Trophoblast cell (in vitro differentiated cells and primary cell): ENCODE measurements around the gene TRIM41.
"Not testable (repeated sequence)": the region's sequence is repeated elsewhere in the genome, so short reads cannot be mapped to it uniquely, and the experiment has no call there.

Source experiments
- DNase-seq, 2 donors: peaks; one replicate each; pipeline ENCODE4 v3.0.0-alpha.2; 2016
- H2AFZ ChIP-seq: 2 replicates; pipeline ENCODE4 v1.6.1; 2013; ENCODE audit warnings: low read length, moderate library complexity, mild to moderate bottlenecking; ENCODE audit not compliant: insufficient read depth, poor library complexity
- H2AK5ac ChIP-seq: 2 replicates; pipeline ENCODE4 v1.6.1; 2013; ENCODE audit warnings: mild to moderate bottlenecking, low read length
- H2BK120ac ChIP-seq: 2 replicates; pipeline ENCODE4 v1.6.1; 2013; ENCODE audit warnings: low read length, mild to moderate bottlenecking, moderate library complexity; ENCODE audit not compliant: insufficient read depth, poor library complexity
- H2BK12ac ChIP-seq: 2 replicates; pipeline ENCODE4 v1.6.1; 2013; ENCODE audit warnings: mild to moderate bottlenecking, low read length, moderate library complexity
- H2BK5ac ChIP-seq: 2 replicates; pipeline ENCODE4 v1.6.1; 2013; ENCODE audit warnings: low read length, low read depth, moderate library complexity, mild to moderate bottlenecking; ENCODE audit not compliant: poor library complexity
- H3K14ac ChIP-seq: 2 replicates; pipeline ENCODE4 v1.6.1; 2013; ENCODE audit warnings: mild to moderate bottlenecking, low read length
- H3K18ac ChIP-seq: 2 replicates; pipeline ENCODE4 v1.6.1; 2013; ENCODE audit warnings: mild to moderate bottlenecking, low read length
- H3K23ac ChIP-seq: 2 replicates; pipeline ENCODE4 v1.6.1; 2013; ENCODE audit warnings: low read length
- H3K27ac ChIP-seq: 2 replicates; pipeline ENCODE4 v1.5.1; 2013; ENCODE audit warnings: low read depth, mild to moderate bottlenecking, inconsistent platforms, low read length, moderate library complexity
- H3K27me3 ChIP-seq: 2 replicates; pipeline ENCODE4 v1.6.1; 2013; ENCODE audit warnings: inconsistent platforms, mild to moderate bottlenecking, low read length, moderate library complexity; ENCODE audit not compliant: insufficient read depth
- H3K36me3 ChIP-seq, 2 experiments: 1 replicate in 1 of 2; 2 replicates in 1 of 2; pipeline ENCODE4 v1.6.1; 2013; ENCODE audit warnings: low read length in 2 of 2, mild to moderate bottlenecking in 2 of 2, moderate library complexity in 1 of 2; ENCODE audit not compliant: insufficient read depth in 2 of 2, control insufficient read depth in 1 of 2
- H3K4ac ChIP-seq: 2 replicates; pipeline ENCODE4 v1.6.1; 2013; ENCODE audit warnings: low read depth, mild to moderate bottlenecking, low read length, moderate library complexity
- H3K4me1 ChIP-seq, 2 experiments: 1 replicate in 1 of 2; 2 replicates in 1 of 2; pipeline ENCODE4 v1.6.1; 2013; ENCODE audit warnings: low read length in 2 of 2, mild to moderate bottlenecking in 2 of 2, moderate library complexity in 1 of 2; ENCODE audit not compliant: insufficient read depth in 2 of 2, control insufficient read depth in 1 of 2
- H3K4me2 ChIP-seq: 2 replicates; pipeline ENCODE4 v1.6.1; 2013; ENCODE audit warnings: inconsistent platforms, mild to moderate bottlenecking, low read length, moderate library complexity
- H3K4me3 ChIP-seq: 2 replicates; pipeline ENCODE4 v1.5.1; 2013; ENCODE audit warnings: mild to moderate bottlenecking, low read depth, low read length, inconsistent platforms
- H3K79me1 ChIP-seq: one replicate; pipeline ENCODE4 v1.6.1; 2013; ENCODE audit warnings: low read length
- H3K79me2 ChIP-seq: 2 replicates; pipeline ENCODE4 v1.6.1; 2013; ENCODE audit warnings: low read length, mild to moderate bottlenecking; ENCODE audit not compliant: control insufficient read depth, insufficient read depth, poor library complexity
- H3K9ac ChIP-seq: 2 replicates; pipeline ENCODE4 v1.6.1; 2013; ENCODE audit warnings: mild to moderate bottlenecking, low read length
- H3K9me3 ChIP-seq: 2 replicates; pipeline ENCODE4 v1.6.1; 2013; ENCODE audit warnings: low read depth, mild to moderate bottlenecking, control low read depth, inconsistent platforms, low read length; ENCODE audit not compliant: insufficient read depth
- H4K12ac ChIP-seq: 2 replicates; pipeline ENCODE4 v1.6.1; 2013; ENCODE audit warnings: low read depth, mild to moderate bottlenecking, low read length, moderate library complexity
- H4K8ac ChIP-seq: 2 replicates; pipeline ENCODE4 v1.6.1; 2013; ENCODE audit warnings: low read depth, mild to moderate bottlenecking, low read length, moderate library complexity
- H4K91ac ChIP-seq: one replicate; pipeline ENCODE4 v1.6.1; 2013; ENCODE audit warnings: low read depth, mild to moderate bottlenecking, low read length, moderate library complexity
- WGBS: extraction: QIAGEN DNeasy Blood & Tissue Kit; methylation state at CpG from one replicate; pipeline ENCODE4 v1.1.7; 2013; ENCODE audit warnings: missing lambda C conversion rate; ENCODE audit not compliant: insufficient read length, insufficient coverage; ENCODE audit errors: extremely low coverage; 5-methylcytosine and 5-hydroxymethylcytosine counted together

TRIM41 gene

DNA sequence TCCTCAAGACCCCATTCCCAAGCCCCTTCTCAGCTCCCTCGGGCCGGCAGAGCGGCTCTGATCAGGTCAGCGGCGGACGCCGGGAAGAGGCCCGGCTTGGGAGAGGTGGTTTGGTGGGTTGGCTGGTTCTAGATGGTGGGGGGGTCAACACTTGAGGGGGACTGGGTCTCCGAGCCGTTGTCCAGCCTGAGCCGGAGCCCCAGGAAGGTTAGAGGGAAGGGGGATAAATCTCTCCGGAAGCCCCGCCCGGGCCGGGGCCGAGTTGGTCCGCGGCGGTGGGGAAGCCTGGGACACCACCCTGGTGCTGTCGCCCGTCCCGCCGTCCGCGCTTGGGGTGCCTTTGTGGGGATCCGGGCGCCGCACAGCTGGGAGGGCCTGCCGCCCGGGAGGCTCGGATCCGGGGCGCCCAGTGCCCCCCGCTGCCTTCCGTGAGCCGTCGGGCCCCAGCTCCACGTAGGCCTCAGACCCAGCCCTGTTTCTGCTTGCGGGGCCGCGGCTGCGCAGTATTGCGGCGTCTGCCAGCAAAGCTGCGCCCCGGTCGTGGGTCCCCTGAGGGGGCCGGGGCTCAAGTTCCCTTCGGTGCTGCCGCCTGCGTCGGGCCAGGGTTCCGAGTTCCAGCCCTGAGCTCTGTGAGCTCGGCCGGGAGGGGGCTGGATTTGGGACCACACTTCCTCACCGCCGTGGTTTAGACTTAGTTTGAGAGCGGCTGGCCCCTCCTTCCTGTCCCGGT lies 38.4 kb downstream of the TRIM41 start:
- peak overlapping the region; percentile 99 for H3K14ac ChIP-seq

DNA sequence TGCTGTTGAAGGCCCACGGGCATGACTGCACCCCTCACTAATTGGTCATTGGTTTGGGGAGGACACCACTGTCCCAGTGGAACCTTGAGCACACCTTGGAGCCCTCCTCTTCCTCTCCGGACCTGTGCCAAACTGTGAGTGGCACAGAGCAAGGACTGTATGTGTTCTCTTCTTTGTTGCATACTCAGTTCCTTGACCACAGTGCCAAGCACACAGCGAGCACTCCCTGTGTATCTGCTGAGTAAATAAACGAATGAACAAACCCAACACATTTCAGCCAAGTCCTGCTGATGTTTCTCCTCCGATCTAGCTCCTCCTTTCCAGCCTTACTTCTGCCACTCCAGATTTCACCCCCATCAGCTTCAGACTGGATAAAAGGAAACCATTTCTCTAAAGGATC lies 40.6 kb downstream of the TRIM41 start:
- DNase-seq, result no peak
- H3K27me3 ChIP-seq, result no peaks in the 10 kb centered on the region
- peaks cover 2 to 6% of the 10 kb centered on the region in 2 experiments for H3K36me3 ChIP-seq
- no peak overlapping the region for H2AFZ ChIP-seq
- no peak overlapping the region for H3K4ac ChIP-seq
- H3K18ac ChIP-seq, result no peak overlapping the region
- H3K9me3 ChIP-seq, result no peaks in the 10 kb centered on the region
- H3K14ac ChIP-seq, result no peak overlapping the region
- H4K12ac ChIP-seq, result no peak overlapping the region
- no peak overlapping the region for H3K9ac ChIP-seq
- H3K79me1 ChIP-seq, result peaks cover 12% of the 10 kb centered on the region
- H3K79me2 ChIP-seq, result peaks cover 12% of the 10 kb centered on the region
- H3K27ac ChIP-seq, result no peak overlapping the region
- no peak overlapping the region for H4K91ac ChIP-seq
- H3K4me3 ChIP-seq, result no peak overlapping the region
- peaks cover 13 to 22% of the 10 kb centered on the region in 2 experiments for H3K4me1 ChIP-seq
- H3K4me2 ChIP-seq, result no peak overlapping the region
- H2AK5ac ChIP-seq, result no peak overlapping the region
- H4K8ac ChIP-seq, result no peak overlapping the region
- H2BK5ac ChIP-seq, result no peak overlapping the region
- no CpG with 5 or more reads among the region's 5 CpGs for WGBS
- H2BK120ac ChIP-seq, result no peak overlapping the region
- H3K23ac ChIP-seq, result no peak overlapping the region
- no peak overlapping the region for H2BK12ac ChIP-seq

More for the DNA sequence above, 38.4 kb downstream of the TRIM41 start:
- Histone ChIP-seq H2BK5ac (peak overlapping the region; percentile 96), H3K9ac (peak overlapping the region; percentile 98), H3K9me3 (no peaks in the 10 kb centered on the region), H3K36me3 (peaks cover 2 to 10% of the 10 kb centered on the region in 2 experiments), H3K4me3 (peak overlapping the region; percentile 77), H3K4ac (peak overlapping the region; percentile 96), H3K4me2 (peak overlapping the region; percentile 97), H4K8ac (peak overlapping the region; percentile 99), H2BK120ac (peak overlapping the region; percentile 96), H2AFZ (peak overlapping the region; percentile 82), H2BK12ac (no peak overlapping the region), H3K79me2 (peaks cover 12% of the 10 kb centered on the region), H4K12ac (peak overlapping the region; percentile 100), H3K23ac (no peak overlapping the region), H3K18ac (peak overlapping the region; percentile 96), H3K4me1 (peaks cover 13 to 22% of the 10 kb centered on the region in 2 experiments), H2AK5ac (peak overlapping the region; percentile 80), H4K91ac (peak overlapping the region; percentile 97), H3K27me3 (no peaks in the 10 kb centered on the region), H3K79me1 (peaks cover 12% of the 10 kb centered on the region), H3K27ac (peak overlapping the region; percentile 92)
- DNase-seq, result peak; percentile 68 to 70
- WGBS, result no CpG with 5 or more reads among the region's 59 CpGs

DNA sequence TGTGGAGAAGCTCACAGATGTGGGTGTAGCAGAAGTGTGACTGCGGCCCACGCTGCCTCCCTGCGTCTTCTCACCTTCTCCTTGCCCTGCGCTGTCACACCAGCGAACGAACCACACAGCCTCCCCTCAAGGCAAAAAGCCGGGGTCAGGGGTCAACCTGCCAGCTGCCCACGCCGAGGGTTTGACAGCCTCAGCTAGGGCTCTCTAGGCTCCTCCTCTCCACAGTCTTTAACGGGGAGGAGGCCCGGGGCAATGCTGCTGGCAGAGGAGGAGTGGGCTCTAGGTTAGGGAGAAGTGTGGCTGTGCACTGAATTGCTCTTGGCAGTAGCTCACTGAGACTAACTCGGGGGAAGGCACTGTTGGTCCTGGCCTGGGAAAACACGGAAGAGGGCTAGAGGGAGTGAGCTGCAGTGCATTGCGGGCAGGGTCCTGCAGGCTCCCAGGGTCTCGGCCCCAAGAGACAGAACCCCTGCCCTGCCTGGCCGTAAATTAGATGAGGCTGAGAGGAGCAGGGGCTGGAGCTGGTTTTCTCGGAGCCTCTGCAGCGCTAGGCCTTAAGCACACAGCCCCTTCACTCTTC lies 42.1 kb downstream of the TRIM41 start:
- peaks cover 12% of the 10 kb centered on the region for H3K79me1 ChIP-seq
- no peak overlapping the region for H3K4ac ChIP-seq
- no CpG with 5 or more reads among the region's 18 CpGs for WGBS
- DNase-seq, result no peak
- no peak overlapping the region for H2AFZ ChIP-seq
- no peak overlapping the region for H3K14ac ChIP-seq
- no peak overlapping the region for H3K27ac ChIP-seq
- no peak overlapping the region for H2BK120ac ChIP-seq
- no peaks in the 10 kb centered on the region for H3K27me3 ChIP-seq
- no peaks in the 10 kb centered on the region for H3K9me3 ChIP-seq
- no peak overlapping the region for H2AK5ac ChIP-seq
- no peak overlapping the region for H2BK12ac ChIP-seq
- peaks cover 9 to 13% of the 10 kb centered on the region in 2 experiments for H3K4me1 ChIP-seq
- no peak overlapping the region for H3K23ac ChIP-seq
- no peak overlapping the region for H4K91ac ChIP-seq
- peak overlapping the region; percentile 3 for H4K12ac ChIP-seq
- no peak overlapping the region for H3K18ac ChIP-seq
- H3K4me2 ChIP-seq, result no peak overlapping the region
- H3K36me3 ChIP-seq, result peaks cover 2 to 6% of the 10 kb centered on the region in 2 experiments
- no peak overlapping the region for H3K4me3 ChIP-seq
- H3K9ac ChIP-seq, result no peak overlapping the region
- H3K79me2 ChIP-seq, result peaks cover 12% of the 10 kb centered on the region
- H2BK5ac ChIP-seq, result no peak overlapping the region
- no peak overlapping the region for H4K8ac ChIP-seq

DNA sequence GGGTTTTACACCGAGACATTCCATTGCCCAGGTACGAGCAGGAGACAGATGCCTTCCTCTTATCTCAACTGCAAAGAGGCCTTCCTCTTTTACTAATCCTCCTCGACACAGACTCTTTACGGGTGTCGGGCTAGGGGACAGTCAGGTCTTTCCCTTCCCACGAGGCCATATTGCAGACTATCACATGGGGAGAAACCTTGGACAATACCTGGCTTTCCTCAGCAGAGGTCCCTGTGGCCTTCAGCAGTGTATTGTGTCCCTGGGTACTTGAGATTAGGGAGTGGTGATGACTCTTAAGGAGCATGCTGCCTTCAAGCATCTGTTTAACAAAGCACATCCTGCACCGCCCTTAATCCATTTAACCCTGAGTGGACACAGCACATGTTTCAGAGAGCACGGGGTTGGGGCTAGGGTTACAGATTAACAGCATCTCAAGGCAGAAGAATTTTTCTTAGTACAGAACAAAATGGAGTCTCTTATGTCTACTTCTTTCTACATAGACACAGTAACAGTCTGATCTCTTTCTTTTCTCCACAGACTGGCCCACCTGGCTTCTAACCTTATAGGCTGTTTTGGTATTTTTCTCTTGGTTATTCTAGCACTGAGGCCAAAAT lies 44.3 kb downstream of the TRIM41 start:
- H3K14ac ChIP-seq, H3K9me3 ChIP-seq, H3K27me3 ChIP-seq, H3K79me1 ChIP-seq, H3K4me1 ChIP-seq, H2BK120ac ChIP-seq, H3K4me3 ChIP-seq, H3K23ac ChIP-seq, H4K91ac ChIP-seq, H3K4ac ChIP-seq, H3K4me2 ChIP-seq, H2BK5ac ChIP-seq, H4K8ac ChIP-seq, H2BK12ac ChIP-seq, H3K27ac ChIP-seq, H3K9ac ChIP-seq, H3K36me3 ChIP-seq, H3K79me2 ChIP-seq, H4K12ac ChIP-seq, H2AFZ ChIP-seq, H3K18ac ChIP-seq, H2AK5ac ChIP-seq: not testable (repeated sequence)
- peak in 1 of 2 donors; percentile 9 for DNase-seq
- WGBS, result no CpG with 5 or more reads among the region's 8 CpGs
